ENCODE results near the gene PARP3.

GRCh38 chr3:51994530-51994929 is 52.4 kb downstream of the PARP3 start:
- no peak for TF ChIP-seq EP300 (IDR thresholded peaks at IDR 0.05; ENCODE audit: borderline replicate concordance in 1 of 2, low read depth in 1 of 2, low read length in 1 of 2)
- no peak for TF ChIP-seq CTCF (IDR thresholded peaks at IDR 0.05)
- no peak for TF ChIP-seq FOXM1 (IDR thresholded peaks at IDR 0.05; ENCODE audit: low read depth)
- TF ChIP-seq CHD2 (IDR thresholded peaks at IDR 0.05; ENCODE audit: low read length, partially characterized antibody), result no peak
- TF ChIP-seq RAD21 (IDR thresholded peaks at IDR 0.05; ENCODE audit: low read length), result no peak
- TF ChIP-seq ELF1 (IDR thresholded peaks at IDR 0.05), result no peak
- no peak for TF ChIP-seq TCF12 (IDR thresholded peaks at IDR 0.05)
- TF ChIP-seq NRF1 (IDR thresholded peaks at IDR 0.05; ENCODE audit: low read depth, low read length), result no peak
- TF ChIP-seq YY1 (IDR thresholded peaks at IDR 0.05; ENCODE audit: low read depth), result no peak
- no peak for TF ChIP-seq ZBTB33 (IDR thresholded peaks at IDR 0.05; ENCODE audit: borderline replicate concordance, low read depth)

Data from SK-N-SH (cell line).